Islet precursor cell (in vitro differentiated cells): ENCODE results near the gene NPEPL1.
A peak's percentile ranks its signal among the peaks of the same experiment; 100 is the strongest.
"Not testable (repeated sequence)": the region's sequence is repeated elsewhere in the genome, so short reads cannot be mapped to it uniquely, and the experiment has no call there.

Source experiments
- DNase-seq: peaks from one replicate; pipeline ENCODE4 v3.0.0-alpha.2; 2018

Gene NPEPL1, protein sequence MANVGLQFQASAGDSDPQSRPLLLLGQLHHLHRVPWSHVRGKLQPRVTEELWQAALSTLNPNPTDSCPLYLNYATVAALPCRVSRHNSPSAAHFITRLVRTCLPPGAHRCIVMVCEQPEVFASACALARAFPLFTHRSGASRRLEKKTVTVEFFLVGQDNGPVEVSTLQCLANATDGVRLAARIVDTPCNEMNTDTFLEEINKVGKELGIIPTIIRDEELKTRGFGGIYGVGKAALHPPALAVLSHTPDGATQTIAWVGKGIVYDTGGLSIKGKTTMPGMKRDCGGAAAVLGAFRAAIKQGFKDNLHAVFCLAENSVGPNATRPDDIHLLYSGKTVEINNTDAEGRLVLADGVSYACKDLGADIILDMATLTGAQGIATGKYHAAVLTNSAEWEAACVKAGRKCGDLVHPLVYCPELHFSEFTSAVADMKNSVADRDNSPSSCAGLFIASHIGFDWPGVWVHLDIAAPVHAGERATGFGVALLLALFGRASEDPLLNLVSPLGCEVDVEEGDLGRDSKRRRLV

DNA sequence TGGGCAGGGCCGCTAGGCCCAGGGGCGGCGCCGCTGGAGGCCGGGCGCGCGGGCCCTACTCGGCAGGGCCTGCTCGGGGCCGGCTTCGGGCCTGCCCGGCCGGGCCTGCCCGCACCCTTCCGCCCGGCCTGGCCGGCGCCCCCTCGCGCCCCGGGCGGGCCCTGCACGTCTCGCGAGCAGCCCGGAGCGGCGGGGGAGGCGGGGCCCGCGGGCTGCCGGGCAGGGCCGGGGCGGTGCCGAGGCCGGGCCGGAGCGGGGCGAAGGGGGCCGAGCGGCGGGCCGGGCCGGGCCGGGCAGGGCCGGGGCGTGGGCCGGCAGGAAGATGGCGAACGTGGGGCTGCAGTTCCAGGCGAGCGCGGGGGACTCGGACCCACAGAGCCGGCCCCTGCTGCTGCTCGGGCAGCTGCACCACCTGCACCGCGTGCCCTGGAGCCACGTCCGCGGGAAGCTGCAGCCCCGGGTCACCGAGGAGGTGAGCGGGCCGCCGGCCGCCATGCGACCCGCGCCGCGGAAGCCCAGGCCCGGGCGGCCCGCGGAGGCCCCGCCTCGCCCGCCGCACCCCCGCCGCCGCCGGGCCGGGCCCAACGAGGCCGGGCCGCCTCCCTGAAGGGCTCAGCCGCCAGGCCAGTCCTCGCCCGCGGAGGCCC, at the start of gene NPEPL1:
Gene NPEPL1 (plus strand): TSS at position 222 of the 647 bp plus-strand sequence. CDS start 101 bp downstream, at position 323.
- DNase-seq = peak; percentile 71

DNA sequence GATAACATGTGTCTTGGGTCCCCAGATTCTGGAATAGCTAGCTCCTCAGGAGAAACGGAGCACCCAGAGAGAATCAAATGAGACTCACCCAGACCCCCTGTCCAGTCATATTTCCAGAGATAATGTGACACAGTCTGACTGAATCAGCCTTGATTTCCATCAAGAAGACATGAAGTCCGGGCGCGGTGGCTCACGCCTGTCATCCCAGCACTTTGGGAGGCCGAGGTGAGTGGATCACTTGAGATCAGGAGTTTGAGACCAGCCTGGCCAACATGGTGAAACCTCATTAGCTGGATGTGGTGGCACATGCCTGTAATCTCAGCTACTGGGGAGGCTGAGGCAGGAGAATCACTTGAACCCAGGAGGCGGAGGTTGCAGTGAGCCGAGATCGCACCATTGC, 49.7 kb upstream of the NPEPL1 start:
- peak; percentile 4 for DNase-seq

DNA sequence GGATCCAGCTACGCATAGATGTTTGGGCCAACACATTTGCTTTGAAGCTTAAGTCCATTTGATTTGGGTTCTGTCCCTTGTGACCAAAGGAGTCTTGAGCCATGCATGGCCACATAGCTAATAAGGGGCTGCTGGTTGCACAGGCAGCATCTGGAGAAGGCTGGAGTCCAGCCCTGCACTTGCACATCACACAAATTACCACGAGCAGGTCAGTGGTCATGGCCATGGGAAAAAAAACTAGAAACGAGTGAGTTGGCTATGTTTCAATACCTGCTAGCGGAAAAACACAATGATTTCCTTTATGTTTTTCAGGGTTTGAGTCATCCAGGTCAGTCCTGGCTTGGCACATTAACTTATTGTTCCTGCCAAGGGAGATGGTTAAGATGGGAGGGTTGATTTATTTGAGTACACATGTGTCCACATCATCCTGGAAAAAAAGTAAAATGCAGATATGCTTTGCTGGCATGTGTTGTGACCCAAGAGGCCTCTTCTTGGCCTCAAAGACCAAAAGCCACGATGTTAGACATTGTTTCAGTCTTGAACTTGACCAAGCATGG, 47.1 kb upstream of the NPEPL1 start:
- DNase-seq = peak; percentile 16

DNA sequence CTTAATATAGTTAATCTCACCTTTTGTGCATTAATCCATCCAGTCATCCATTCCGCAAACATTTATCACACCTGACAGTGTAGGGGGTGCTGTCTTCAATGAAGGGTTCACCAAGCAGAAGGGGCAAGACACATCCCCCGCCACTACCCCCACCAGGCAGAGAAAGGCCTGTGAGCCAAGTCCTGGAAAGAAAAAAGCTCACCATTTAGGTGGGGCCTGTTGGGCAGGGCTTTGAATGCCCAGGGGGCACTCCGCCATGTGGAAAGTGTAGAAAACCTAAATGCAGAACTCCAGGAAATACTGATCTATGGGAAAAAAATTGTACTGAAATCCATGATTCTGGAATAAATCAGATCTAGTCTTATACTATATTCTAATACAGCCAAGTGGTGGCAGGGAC, 46.3 kb upstream of the NPEPL1 start:
- peak; percentile 35 for DNase-seq

DNA sequence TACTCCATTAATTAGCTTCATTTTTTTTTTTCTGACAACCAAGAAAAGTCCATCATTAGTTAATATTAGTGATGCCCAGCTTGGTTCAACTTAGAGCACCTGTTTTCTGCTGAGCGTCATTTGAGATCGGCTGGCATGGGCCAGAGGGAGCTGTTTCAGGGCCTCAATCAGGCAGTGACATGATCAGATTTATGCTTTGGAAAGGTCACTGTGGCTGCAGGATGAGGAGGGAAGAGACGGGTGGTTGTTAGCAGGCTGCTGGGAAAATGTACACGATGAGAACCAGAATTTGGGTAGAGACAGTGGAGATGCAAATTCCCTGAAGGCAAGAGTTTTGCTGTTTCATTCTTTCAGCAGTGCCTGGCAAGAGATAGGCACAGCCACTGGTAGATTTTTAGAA, 45.9 kb upstream of the NPEPL1 start:
- DNase-seq = peak; percentile 19

DNA sequence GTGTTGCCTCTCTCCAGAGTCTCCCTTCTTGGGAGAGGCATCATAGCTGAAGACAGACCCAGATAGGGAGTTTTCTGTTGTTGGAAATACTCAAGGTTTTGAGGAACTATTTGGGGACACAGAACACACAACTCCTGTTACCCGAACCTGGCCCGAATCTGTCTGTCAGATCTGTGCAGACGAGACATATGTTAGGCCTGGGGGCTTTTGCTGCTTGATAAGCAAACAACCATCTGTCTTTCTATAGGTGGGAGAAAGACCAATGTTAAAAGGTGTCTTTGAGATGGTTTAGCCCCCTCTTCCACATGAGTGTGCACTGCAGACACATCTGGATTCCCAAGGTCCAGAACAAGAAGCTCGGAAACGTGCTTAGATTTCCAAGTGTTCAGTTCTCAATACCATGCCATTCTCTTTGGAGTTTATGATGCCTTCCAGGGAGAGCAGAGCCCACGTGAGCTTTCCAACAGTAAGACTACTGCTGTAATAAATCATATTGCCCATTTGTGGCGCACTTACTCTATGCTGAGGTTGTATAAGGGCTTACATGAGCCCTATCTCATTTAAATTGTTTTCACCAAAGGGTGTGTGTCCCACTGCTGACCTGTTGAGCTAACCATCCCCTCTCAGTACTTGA, 45.3 kb upstream of the NPEPL1 start:
- DNase-seq = no peak

DNA sequence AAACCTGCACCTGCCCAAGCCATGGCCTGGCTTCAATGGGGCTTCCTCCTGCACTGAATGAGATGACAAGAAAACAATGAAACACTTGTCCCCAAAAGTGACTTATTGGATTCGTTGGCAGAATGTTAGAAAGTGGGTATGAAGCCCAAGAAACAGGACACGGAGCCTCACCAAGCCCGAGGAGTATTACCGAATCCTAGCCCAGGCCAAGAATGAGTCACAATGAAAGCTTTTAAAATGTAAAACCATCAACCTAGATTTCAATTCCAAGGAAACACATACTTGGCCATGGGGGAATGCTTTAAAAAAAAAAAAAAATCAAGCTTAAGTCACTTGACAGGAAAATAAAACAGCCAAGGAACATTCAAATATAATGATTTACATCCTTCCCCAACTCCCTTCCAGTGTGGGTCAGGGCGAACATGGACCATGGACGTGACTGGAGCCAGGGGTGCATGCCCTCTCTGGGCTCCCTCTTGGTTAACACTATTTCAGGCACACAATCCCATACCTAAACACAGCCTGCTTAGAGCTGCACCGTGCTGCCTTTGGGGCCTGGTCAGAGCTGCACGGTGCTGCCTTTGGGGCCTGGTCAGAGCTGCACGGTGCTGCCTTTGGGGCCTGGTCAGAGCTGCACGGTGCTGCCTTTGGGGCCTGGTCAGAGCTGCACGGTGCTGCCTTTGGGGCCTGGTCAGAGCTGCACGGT, 44.7 kb upstream of the NPEPL1 start:
- no peak for DNase-seq

DNA sequence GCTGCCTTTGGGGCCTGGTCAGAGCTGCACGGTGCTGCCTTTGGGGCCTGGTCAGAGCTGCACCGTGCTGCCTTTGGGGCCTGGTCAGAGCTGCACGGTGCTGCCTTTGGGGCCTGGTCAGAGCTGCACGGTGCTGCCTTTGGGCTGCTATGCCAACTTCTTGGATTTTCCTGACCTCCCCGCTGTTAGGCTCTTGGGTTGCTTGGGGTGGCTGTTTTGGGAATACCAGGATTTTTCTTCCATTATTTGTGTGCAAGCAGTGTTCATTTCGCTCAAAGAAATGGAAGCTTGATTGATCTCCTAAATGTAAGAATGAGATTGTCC, 44.1 kb upstream of the NPEPL1 start:
- DNase-seq = not testable (repeated sequence)

DNA sequence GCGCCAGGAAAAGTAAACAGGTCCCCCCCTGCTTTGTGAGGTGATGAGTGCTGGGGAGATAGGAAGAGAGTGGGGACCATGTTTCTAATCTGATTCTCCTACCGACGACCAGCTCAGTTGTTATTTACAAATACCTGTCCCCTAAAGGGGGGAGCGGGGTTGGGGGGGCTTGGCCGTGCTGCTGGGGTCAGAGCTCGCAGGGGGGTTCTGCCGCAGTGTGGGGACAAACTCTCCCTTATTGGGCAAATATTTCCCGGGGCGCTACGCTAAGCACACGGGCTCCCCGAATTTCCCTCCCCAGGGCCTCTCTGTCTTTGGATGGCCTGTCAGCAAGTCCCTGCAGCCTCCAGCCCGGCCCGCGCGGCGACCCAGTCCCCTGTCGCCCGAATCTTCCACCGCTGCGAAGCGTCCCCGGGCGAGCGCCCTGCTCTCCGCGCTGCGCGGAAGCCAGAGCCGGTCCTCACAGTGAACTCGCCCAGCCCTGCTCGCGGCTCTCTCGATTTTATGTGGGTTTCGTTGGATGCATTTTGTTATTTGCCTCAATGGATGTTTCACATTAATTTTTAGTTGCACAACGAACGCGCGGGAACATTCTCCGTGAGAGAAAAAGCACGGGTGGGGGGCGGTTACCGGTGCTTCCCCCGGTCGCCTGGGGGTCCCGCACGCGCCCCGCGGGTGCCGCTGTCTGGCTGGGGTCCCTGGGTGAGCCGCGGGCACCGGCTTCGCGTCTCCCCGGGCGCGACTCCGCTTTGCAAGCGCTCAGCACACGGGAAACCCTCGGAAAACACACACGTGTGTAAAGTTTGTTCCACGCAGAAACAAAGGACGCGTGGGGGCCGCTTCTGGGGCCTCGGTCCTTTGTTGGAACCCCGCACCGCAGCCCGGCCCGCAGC, 43.1 kb upstream of the NPEPL1 start:
- no peak for DNase-seq

DNA sequence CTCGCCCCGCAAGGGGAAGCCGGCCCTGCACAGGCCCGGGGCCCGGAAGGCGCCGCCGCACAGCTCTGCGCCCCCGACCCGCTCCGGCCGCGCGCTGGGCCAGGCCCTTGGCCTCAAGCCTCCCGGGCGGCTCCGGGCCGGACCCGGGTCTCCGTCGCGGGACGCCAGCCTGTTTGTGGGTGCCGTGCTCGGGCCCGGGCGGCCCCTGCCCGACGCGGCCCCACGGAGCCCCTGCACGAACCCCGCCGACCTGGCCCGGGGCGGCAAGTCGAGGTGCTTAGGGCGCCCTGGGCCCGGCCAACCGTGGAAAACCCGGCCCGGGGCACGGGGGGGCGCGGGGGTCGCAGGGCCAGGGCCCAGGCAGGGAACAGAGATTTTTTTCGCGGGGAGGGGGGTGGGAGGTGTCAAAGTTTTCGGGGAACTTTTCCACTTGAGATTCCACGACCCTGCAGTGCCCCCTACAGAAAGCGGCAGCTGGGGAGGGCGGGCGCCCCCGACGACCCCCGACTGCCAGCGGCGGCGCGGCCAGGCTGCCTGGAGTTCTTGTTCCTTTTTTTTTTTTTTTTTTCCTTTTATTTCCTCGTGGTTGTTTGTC, 42.3 kb upstream of the NPEPL1 start:
- no peak for DNase-seq

DNA sequence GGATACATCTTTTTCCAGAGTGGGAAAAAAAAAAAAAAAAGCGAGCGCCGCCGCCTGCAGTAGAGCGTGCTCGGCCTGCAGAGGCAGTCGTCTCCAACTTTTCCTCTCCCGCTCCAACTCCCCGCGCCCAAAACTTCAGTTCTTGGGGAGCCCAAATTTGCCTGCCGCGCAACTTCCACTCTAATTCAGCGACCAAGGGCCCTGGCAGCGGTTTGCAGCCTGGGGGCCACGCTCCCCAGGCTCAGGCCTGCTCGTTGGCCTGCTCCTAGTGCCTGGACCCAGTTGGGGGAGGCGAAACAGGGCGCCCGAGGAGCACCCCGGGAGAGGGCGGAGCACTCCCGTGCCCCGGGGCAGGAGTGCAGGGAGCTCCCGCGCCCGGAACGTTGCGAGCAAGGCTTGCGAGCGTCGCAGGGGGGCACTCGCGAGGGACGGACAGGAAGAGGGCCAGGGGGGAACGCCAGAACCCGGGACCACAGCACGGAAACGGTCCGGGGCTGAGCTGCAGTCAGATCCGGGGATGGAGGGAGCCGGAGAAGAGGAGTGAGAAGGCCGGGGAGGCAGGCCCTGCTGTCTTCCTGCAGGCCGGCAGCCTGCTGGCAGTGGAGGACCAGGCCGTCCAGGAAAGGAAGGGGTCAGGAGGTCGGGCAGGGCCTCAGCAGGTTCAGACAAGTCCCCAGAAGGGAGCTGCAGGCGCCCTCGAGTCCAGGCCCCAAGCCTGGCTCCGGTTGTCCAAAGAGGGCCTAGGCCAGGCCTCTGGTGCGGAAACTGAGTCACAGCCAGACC, 41.6 kb upstream of the NPEPL1 start, which contains the start of gene STX16:
Gene STX16 (plus strand): TSS at position 508 of the 783 bp plus-strand sequence. CDS start 724 bp downstream, outside the sequence.
- peak; percentile 93 for DNase-seq

DNA sequence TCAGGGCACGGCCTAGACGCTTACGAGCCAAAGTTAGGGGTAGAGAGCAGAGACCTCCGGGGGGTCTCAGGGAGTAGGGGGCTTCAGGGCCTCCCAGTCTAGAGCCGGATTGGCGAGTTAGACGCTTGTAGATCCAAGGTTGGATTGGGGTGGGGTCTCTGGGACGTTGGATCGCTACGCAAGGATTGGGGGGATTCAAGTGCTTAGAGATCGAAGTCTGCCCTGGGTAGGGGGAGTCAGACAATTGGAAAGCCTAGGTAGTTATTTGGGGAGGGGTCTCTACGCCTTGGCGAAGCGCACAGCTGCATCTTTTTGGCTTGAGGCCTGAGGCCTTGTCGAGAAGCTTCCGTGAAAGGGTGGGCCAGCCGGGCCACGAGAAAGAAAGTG, 41.0 kb upstream of the NPEPL1 start:
- no peak for DNase-seq

DNA sequence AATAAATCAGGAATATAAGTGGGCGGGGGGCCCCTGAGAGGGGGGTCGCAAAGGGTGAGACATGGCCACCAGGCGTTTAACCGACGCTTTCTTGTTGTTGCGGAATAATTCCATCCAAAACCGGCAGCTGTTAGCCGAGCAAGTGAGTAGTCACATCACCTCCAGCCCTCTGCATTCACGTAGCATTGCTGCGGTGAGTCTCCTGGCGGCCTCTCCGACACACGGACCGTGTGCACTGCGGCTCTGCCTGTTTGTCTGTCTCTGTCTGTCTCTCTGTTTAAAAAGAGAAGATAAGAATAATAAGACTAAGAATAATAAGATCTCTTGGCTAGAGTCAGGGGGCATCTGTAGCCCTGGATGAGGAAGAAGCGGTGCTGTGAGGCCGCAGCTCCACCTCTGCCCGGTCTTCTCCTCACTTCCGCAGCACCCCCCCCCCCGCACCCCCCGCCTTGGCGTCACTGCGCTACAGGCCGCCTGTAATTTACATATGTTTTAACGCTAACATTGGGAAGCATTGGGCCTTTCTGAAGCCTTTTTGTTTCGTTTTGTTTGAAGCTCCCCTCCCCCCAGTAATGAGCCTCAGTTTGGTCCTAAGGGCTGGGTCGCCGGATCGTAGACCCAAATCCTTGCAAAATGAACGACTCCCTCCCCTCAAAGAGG, 40.5 kb upstream of the NPEPL1 start:
- peak; percentile 83 for DNase-seq

DNA sequence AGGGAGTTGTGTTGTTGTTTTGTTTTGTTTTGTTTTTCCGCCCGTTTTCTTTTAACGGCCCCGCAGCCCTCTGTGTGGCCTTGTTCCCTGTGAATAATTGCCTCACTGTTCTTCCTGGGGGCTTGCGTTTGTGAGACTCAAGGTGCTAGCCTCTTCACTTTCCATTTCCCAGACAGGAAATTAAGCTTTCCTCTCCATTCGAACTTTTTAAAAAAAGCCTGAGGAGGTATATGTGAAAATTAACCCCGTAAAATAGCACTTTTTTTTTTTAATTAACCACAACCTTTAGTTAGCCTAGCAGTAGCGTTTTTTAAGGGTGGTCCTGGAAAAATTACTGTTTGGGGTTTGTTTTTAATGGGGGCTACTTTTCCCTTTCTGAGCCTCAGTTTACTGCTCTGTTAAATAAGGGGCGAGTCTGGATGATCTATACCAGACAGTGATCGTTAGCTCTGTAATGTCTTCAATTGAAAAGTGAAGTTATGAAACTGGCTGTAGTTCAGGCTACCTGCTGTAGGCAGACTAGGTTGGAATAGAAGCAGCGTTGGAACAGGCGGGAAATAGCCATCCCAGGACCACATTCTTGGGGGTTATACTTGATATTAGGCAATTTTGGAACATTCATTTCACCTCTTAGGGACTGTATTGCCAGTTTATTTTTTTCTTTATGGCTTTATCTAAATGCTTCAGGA, 39.9 kb upstream of the NPEPL1 start:
- DNase-seq = no peak

DNA sequence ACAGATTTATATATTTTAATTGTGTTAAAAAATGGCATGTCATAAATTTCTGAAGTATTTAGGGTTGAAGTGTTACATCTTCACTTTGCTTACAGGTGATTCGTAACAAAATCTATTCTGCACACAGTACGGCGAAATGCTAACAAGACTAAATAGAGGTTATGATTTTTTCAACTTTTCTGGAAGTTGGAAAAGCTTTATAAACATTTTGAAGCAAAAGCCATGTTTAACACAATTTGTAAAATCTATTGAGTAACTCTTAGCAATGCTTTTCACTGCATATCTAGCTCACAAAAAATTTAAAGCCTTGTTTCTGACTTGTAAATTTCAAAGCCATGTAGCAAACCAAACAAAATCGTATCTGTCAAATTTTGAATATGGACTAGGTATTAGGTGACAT, 38.3 kb upstream of the NPEPL1 start:
- no peak for DNase-seq

DNA sequence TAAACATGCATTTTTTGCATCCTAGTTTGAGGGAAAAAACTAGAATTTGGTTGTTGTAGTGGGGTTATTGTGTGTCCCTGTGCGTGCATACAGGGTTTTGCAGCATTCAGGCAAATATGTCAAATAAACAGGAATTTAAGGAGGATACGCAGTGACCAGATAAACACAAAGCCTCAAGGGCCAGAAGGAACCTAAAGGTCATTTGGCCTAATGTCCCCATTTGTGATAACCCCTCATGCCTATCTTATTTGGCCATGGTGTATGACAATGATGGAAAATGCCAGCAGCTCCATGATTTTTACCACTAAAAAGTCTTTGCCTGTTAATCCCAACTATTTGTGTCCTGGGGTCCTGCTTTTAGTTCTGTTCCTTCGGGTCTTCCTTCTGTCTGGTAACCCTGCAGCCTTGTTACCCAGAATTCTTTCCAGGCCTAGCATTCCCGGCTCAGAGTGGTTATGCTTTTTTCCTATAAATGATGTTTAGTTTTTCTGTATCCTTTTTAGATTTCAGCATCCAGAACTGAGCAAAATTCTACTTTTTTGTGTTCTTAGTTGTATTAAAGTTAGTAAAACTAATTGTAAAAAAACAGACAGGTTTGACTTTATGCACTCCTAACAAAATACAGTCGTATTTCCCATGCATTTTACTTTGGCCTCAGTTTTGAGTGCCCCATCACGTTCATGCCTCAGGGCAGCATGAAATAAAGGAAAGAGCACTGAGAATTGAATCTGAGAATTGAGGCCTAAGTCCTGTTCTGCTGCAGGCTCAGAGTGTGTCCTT, 37.1 kb upstream of the NPEPL1 start:
- DNase-seq = no peak

DNA sequence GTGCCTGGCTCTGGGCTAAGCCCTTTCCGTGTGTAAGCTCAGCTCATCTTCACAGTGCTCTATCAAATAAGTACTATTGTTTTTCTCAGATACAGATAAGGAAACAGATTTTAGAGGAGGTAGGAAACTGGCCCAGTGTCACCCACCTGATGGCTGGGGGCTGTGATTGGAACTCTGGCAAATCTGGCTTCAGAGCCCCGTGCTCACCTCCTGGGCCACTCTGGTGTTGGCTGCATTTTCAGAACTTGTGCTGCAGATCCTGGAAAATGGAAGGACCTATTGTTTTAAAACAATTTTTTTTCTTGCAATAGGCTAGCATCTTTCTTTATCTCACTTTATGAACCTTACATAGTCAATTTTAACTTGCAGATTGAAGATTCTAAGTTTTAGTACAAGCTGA, 35.8 kb upstream of the NPEPL1 start:
- DNase-seq = no peak

DNA sequence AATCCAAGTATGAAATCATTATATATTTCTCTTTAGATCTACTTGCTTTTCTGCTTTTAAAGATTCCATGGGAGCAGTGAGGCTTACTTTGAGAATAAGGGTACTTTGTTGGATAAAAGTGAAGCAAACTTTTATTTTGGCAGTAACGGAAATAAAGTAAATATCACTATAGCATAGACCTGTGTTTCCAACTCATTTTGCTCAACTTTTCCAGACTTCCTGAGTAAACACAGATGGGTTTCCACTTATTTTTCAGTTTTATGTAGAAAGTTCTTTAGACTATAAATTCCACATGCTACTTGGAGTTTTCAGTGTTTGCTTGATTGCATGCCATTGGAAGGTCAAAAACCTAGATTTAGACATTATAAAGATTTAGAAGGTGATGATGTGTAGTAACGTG, 35.3 kb upstream of the NPEPL1 start:
- no peak for DNase-seq
